Gastrocnemius medialis (tissue), 4 donors: ENCODE measurements around the gene FBXL17. TPM values are rescaled to one million over a fixed set of nuclear protein-coding genes. Genes with fewer than 3 reads are reported as not detected.

ENCODE experiments used
- ATAC-seq, 2 donors: fragments of 150-250 bp; one replicate each; pipeline ENCODE4 v1.9.1; 2016
- DNase-seq, 2 donors: peaks; one replicate each; pipeline ENCODE4 v3.0.0-alpha.2; 2019
- H3K27ac ChIP-seq, 4 donors: fragments of 200-600 bp; sonication (generic); 1 replicate in 1 of 4; 2 replicates in 3 of 4; pipeline ENCODE4 v1.5.1; 2016 to 2018; ENCODE audit warnings: mild to moderate bottlenecking in 2 of 4, moderate library complexity in 1 of 4
- H3K27me3 ChIP-seq, 3 donors: fragments of 200-600 bp; sonication (generic) in 2 of 3; 1 replicate in 1 of 3; 2 replicates in 2 of 3; pipeline versions ENCODE4 v1.5.1 to v1.6.0; 2016 to 2019; ENCODE audit warnings: mild to moderate bottlenecking in 1 of 3, moderate library complexity in 1 of 3
- H3K36me3 ChIP-seq, 2 donors: fragments of 200-600 bp; sonication (generic) in 1 of 2; one replicate each; pipeline ENCODE4 v1.5.1; 2017 to 2018
- H3K4me1 ChIP-seq, 2 donors: fragments of 200-600 bp; sonication (generic) in 1 of 2; one replicate each; pipeline ENCODE4 v1.5.1; 2016 to 2017; ENCODE audit warnings: mild to moderate bottlenecking in 2 of 2
- H3K4me3 ChIP-seq, 4 donors: fragments of 200-600 bp; sonication (generic) in 3 of 4; 1 replicate in 1 of 4; 2 replicates in 3 of 4; pipeline ENCODE4 v1.5.1; 2016 to 2019; ENCODE audit warnings: mild to moderate bottlenecking in 2 of 4
- H3K9me3 ChIP-seq, 3 donors: fragments of 200-600 bp; sonication (generic) in 2 of 3; 1 replicate in 1 of 3; 2 replicates in 2 of 3; pipeline ENCODE4 v1.5.1; 2016 to 2019
- POLR2A ChIP-seq, 2 donors: fragments of 450-650 bp; IDR thresholded peaks; one replicate each; pipeline ENCODE4 v1.6.1; 2017; ENCODE audit warnings: antibody characterized with exemption in 2 of 2, mild to moderate bottlenecking in 2 of 2, moderate library complexity in 2 of 2
- in situ Hi-C, 4 donors: fragments of 200-750 bp; cut with MboI; loops; one replicate each; pipeline versions ENCODE4 v1.15.0 to v1.8.0; 2017; ENCODE audit warnings: low sequenced_read_pairs in 4 of 4
- intact Hi-C: fragments of 100-400 bp; cut with DNase I; formaldehyde crosslinking; loops from one replicate; pipeline ENCODE4 v1.15.1; 2023; ENCODE audit warnings: low total_unique reads
- total RNA-seq, 4 donors: library from RNA; depleted of rRNA; stranded (reverse); fragments of >200 nt; gene quantifications; one replicate each; pipeline versions ENCODE4 v1.1.0 to v1.2.3, GENCODE V29; 2016
- TF ChIP-seq, protein P1 (sequence below), 5 experiments: fragments of 450-650 bp in 3 of 5; fragments of 200-600 bp in 2 of 5; sonication (generic) in 2 of 5; IDR thresholded peaks in 4 of 5; conservative IDR thresholded peaks in 1 of 5; 1 replicate in 4 of 5; 2 replicates in 1 of 5; pipeline ENCODE4 v1.5.1; 2016 to 2019; ENCODE audit warnings: antibody characterized with exemption in 5 of 5, mild to moderate bottlenecking in 3 of 5, moderate library complexity in 3 of 5

FBXL17 gene
- total RNA-seq, 4 donors from 2014 or later = 23.3 to 33.4 (median 26.9) TPM

DNA sequence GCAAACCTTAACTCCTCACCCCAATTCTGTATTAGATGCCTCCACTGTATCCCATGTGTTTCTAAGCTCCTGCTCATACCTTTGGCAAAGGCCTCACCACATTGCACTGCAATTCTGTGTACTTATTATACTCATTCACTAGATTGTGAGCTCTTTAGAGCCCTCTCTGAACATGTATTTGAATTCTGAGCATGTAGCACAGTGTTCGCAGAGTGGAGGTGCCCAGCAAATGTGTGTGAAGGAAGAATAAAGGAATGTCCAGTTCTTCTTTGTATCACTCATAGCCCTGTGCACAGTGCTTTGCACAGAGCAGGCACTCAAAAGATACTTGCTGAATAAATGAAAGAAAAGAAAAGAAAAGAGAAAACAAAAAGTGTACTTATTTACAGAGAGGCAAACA, 410.1 kb downstream of the FBXL17 start:
- TF ChIP-seq POLR2A (IDR thresholded peaks at IDR 0.05) = no peak
- TF ChIP-seq, protein P1, sequence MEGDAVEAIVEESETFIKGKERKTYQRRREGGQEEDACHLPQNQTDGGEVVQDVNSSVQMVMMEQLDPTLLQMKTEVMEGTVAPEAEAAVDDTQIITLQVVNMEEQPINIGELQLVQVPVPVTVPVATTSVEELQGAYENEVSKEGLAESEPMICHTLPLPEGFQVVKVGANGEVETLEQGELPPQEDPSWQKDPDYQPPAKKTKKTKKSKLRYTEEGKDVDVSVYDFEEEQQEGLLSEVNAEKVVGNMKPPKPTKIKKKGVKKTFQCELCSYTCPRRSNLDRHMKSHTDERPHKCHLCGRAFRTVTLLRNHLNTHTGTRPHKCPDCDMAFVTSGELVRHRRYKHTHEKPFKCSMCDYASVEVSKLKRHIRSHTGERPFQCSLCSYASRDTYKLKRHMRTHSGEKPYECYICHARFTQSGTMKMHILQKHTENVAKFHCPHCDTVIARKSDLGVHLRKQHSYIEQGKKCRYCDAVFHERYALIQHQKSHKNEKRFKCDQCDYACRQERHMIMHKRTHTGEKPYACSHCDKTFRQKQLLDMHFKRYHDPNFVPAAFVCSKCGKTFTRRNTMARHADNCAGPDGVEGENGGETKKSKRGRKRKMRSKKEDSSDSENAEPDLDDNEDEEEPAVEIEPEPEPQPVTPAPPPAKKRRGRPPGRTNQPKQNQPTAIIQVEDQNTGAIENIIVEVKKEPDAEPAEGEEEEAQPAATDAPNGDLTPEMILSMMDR (IDR thresholded peaks at IDR 0.05 in 4 of 5, conservative IDR thresholded peaks at IDR 0.05 in 1 of 5) = no peak
- Histone ChIP-seq H3K27ac (no peak overlapping the region), H3K4me3 (no peak overlapping the region), H3K36me3 (no peaks in the 10 kb centered on the region), H3K4me1 (no peaks in the 10 kb centered on the region), H3K27me3 (no peaks in the 10 kb centered on the region), H3K9me3 (no peaks in the 10 kb centered on the region)
- in situ Hi-C loops = no loop called here
- intact Hi-C loops = no loop called here
- ATAC-seq = no peak
- DNase-seq = no peak

DNA sequence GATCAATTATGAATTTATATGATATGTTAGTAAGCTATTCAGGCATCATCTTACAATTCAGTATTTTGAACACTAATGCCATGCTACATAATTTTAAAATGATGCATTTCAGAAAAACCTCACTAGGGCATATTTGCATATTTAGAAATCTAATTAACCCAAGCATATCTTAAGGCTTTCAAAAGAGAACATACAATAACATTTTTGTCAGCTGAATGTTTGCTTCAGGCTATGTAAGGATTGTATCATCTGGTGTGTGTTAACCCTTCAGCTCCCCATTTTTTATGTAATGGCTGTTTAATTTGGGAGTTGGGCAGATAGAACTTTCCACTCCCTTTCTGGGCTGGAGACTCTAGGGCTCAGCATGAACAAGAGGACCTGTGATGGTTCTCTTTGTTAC, 412.1 kb downstream of the FBXL17 start:
- Histone ChIP-seq H3K36me3 (no peaks in the 10 kb centered on the region), H3K27ac (no peak overlapping the region), H3K27me3 (no peaks in the 10 kb centered on the region), H3K4me1 (no peaks in the 10 kb centered on the region), H3K9me3 (no peaks in the 10 kb centered on the region), H3K4me3 (no peak overlapping the region)
- ATAC-seq (no peak), DNase-seq (no peak)
- in situ Hi-C loops (no loop called here), intact Hi-C loops (no loop called here)
- TF ChIP-seq, protein P1 (IDR thresholded peaks at IDR 0.05 in 4 of 5, conservative IDR thresholded peaks at IDR 0.05 in 1 of 5) = no peak

DNA sequence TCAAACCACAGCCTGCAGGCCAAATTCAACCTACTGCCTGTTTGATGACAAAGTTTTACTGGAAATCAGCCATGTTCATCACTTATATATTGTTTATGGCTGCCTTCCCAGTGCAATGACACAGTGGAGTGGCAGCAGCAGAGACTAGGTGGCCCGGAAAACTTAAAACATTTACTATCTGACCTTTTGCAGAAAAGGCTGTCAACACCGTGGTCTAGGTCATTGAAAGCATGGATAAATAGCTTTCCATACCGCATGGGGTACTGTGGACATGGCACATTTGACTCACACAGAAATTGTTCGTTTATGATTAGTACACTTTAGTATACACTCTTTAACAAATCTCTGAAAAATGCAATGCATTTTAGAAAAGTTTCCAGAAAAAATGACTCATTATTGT, 412.9 kb downstream of the FBXL17 start:
- Histone ChIP-seq H3K27ac (no peak overlapping the region), H3K4me3 (no peak overlapping the region), H3K27me3 (no peaks in the 10 kb centered on the region), H3K9me3 (no peaks in the 10 kb centered on the region), H3K4me1 (no peaks in the 10 kb centered on the region), H3K36me3 (no peaks in the 10 kb centered on the region)
- in situ Hi-C loops (no loop called here), intact Hi-C loops (no loop called here)
- ATAC-seq (no peak), DNase-seq (no peak)
- TF ChIP-seq, protein P1 (IDR thresholded peaks at IDR 0.05 in 4 of 5, conservative IDR thresholded peaks at IDR 0.05 in 1 of 5) = no peak
- TF ChIP-seq POLR2A (IDR thresholded peaks at IDR 0.05) = no peak

DNA sequence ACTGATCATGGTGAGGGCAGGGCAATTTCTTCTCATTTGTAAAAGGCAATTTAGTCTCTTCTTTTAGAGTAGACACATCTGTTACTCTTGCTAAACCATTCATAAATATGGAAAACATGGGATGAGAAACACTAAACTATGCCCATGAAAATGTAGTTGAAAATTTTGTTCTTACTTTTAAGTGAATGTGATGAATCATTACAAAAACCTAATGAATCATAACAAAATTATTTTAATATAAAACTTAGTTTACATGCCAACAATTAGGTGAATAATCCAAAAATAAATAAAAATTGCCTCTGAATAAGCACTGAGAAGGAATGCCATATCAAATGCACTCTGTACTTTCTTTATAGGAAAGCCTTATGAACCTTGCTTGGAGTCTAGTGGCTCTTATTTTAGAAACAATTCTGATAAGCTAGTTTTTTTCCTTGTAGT, 413.5 kb downstream of the FBXL17 start:
- Histone ChIP-seq H3K27me3 (no peaks in the 10 kb centered on the region), H3K4me1 (no peaks in the 10 kb centered on the region), H3K9me3 (no peaks in the 10 kb centered on the region), H3K4me3 (no peak overlapping the region), H3K36me3 (no peaks in the 10 kb centered on the region), H3K27ac (no peak overlapping the region)
- no peak for TF ChIP-seq POLR2A (IDR thresholded peaks at IDR 0.05)
- TF ChIP-seq, protein P1 (IDR thresholded peaks at IDR 0.05 in 4 of 5, conservative IDR thresholded peaks at IDR 0.05 in 1 of 5) = no peak
- DNase-seq (no peak), ATAC-seq (no peak)
- in situ Hi-C loops = no loop called here
- intact Hi-C loops = no loop called here

DNA sequence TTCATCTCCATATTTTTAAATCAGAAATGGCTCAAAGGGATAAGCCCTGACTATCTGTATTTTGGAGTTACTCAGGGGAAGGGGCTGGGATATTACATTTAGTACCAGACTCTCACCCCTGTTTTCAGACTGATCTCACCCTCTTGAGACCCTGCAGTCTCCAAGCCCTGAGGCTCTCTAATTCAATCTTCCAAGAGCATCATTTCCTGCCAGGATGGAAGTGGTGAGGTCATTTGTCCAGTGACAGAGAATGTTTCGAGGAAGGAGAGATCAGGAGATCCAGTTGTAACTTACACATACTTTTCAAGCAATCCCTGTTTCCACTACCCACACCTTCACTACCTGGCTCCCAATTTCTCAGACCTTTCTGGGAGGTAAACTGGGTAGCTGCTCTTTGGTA, 415.7 kb downstream of the FBXL17 start:
- no peaks in the 10 kb centered on the region for H3K4me1 ChIP-seq
- H3K9me3 ChIP-seq = no peaks in the 10 kb centered on the region
- no peak for TF ChIP-seq POLR2A (IDR thresholded peaks at IDR 0.05)
- TF ChIP-seq, protein P1 (IDR thresholded peaks at IDR 0.05 in 4 of 5, conservative IDR thresholded peaks at IDR 0.05 in 1 of 5) = no peak
- in situ Hi-C loops (no loop called here), intact Hi-C loops (no loop called here)
- ATAC-seq (no peak), DNase-seq (no peak)
- no peak overlapping the region for H3K27ac ChIP-seq
- no peak overlapping the region for H3K4me3 ChIP-seq
- no peaks in the 10 kb centered on the region for H3K27me3 ChIP-seq
- no peaks in the 10 kb centered on the region for H3K36me3 ChIP-seq
